CD4-positive, alpha-beta T cell treated with Interleukin-1 beta for 1 hour (primary cell): ENCODE measurements around the gene CACNA1E.

Source experiments
- DNase-seq, 2 donors: peaks; one replicate each; pipeline ENCODE4 v3.0.0-alpha.2; 2020 to 2022

Gene CACNA1E

DNA sequence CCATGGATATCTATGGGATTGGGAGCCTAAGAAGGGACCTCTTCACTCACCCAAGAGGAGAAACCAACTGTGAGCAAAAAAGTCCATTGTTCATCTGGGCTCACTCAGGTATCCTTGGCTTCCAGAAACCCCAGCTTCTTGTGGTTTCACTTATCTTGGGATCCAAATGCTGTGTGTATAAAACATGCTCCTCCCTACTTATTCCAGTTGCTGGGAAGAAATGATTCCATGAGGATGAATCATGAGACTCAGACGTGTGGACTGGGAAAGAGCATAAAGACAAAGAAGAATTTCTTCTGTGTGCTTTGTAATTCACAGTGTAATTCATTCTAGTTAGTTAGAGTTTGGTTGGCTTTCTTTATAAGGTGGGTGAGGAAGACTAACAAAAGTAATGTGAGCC lies 294.5 kb downstream of the CACNA1E start:
- no peak for DNase-seq

DNA sequence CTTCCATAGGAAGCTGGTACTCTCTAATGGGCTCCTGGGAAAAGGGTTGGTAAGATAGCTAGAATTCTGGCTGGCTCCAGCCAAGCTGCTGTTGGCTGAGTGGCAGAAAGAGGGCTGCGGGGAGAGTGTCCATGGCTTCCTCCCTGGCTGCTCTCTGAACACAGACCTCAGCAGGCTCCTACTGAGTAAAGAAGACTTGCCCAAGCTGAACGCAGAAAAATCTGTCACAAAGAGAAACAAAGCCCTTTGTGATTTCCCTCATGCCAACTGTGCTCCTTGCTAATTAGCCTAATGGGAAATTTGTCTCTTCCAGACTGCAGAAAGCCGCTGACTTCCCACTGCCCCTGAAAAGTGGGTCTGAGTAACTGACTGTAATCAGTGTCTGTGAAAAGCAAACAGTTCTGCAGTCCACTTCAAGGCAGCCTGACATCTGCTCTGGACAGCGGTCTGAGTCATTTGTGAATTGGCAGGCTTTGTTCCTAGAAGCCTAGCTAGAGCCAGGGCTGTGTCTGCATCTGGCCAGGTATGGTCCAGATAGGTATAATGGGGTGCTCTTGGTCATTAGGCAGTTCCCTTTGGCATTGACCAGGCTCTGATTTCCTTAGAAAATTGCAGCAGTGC lies 295.4 kb downstream of the CACNA1E start:
- no peak for DNase-seq

- DNase-seq, result no peak
Observed at GRCh38 chr1:181779343-181779742, 296.0 kb downstream of the CACNA1E start.

GRCh38 chr1:181783208-181783607 lies 299.9 kb downstream of the CACNA1E start:
- DNase-seq, result no peak

- no peak for DNase-seq
Observed at GRCh38 chr1:181784039-181784683, 300.8 kb downstream of the CACNA1E start.

- DNase-seq, result no peak
Observed at GRCh38 chr1:181789395-181789794, 306.1 kb downstream of the CACNA1E start.

- DNase-seq, result no peak
Observed at GRCh38 chr1:181791721-181792120, 308.4 kb downstream of the CACNA1E start.

DNA sequence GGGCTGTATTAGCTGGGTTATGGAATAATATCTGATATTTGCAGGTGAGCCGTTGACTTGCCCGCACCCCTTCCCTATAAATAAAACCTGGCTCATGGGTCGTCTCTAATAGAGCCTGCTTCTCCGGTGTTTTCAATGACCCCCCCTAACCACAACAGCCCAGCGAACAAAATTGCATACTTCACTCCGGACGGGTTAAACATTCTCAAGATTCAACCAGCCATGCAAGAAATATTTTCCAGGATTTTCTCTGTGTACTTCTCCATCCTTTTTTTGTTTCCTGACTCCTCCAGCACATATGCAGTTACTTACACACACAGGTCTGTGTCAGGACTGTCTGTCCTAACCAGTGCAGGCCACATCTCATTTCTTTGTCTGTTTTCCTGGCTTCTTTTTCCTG lies 310.5 kb downstream of the CACNA1E start:
- no peak for DNase-seq

- no peak for DNase-seq
Observed at GRCh38 chr1:181794332-181794731, 311.0 kb downstream of the CACNA1E start.

GRCh38 chr1:181798191-181798926 lies 315.0 kb downstream of the CACNA1E start:
- DNase-seq, result no peak

- no peak for DNase-seq
Observed at GRCh38 chr1:181801617-181802016, 318.3 kb downstream of the CACNA1E start.

GRCh38 chr1:181802466-181802865 lies 319.1 kb downstream of the CACNA1E start:
- no peak for DNase-seq

DNA sequence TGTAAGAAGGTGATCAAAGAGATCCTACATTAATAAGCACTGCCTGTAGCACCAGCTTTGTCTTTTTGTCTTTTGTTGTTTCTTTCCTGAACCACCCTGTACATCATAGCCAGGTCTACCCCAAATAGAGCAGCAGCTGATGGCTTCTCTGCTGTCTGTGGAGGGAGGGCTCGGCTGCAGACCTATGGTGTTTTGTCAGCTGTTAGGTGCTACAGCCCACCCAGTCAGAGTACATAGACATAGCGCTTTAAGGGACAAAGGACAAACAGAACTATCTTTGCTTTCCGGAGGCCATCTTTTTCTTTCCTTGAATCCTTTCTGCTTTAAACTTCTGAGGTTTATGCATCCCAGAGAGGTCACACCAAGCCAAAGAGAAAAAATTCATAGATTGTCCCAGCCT lies 320.1 kb downstream of the CACNA1E start:
- no peak for DNase-seq

GRCh38 chr1:181804989-181805388 lies 321.7 kb downstream of the CACNA1E start:
- DNase-seq, result no peak

GRCh38 chr1:181806746-181807145 lies 323.4 kb downstream of the CACNA1E start:
- DNase-seq, result no peak

DNA sequence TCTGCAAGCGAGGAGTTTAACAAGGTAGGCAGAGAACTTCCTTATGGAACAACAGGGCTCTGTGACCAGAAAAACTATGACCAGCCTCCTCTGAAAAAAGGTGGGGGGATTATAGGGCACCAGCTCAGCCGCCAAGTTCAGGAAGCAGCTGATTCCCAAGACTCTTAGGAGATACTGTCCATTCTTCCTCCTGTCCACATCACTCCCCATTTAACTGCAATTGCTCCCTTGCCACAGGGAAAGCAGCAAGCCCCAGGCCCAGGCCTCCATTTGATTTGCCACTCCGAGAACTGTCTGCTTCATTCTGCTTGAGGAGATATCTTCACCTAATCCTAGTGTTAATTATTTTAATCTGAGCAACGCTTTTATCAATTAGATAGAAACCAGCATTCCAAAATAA lies 323.9 kb downstream of the CACNA1E start:
- DNase-seq, result no peak

DNA sequence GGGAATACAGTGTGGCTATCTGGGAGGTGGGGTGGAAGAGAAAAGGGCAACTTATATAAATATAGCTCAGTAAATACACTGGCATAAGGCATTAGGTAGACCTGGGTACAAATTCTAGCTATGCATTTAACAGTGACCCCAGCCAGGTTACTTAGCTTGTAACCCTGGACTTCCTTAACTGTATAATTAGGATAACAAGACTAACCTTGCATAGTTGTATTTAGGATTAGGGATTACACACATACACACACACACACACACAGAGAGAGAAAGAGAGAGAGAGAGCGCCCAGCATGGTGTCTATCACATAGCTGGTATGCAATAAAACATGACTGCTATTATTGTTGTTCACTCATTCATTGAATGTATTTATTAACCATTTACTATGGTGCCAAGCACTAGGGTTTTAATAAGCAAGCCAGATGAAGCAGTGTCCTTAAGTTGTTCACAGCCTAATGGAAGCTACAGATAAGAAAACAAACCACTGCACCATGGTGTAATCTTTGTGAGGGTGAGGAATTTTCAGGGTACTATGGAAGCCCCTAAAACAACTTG lies 326.8 kb downstream of the CACNA1E start:
- DNase-seq, result no peak

DNA sequence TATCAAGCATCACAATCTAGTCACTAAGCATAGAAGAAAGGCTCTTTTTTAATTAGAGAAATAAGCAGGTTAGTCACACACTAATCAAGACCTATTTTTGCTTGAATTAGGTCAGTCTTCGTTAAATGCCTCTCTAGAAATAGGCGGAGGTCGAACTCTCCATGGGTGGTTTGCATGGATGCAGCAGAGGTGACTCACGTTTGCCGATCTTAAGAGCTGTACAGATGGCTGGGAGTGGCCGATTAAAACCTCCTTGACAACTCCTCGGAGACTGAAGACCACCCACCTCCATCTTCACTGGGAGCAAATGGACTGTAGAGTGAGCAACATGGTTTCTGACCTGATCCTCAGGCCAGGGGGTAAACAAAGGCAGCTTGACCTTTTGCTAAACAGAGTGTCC lies 328.9 kb downstream of the CACNA1E start:
- DNase-seq, result no peak

DNA sequence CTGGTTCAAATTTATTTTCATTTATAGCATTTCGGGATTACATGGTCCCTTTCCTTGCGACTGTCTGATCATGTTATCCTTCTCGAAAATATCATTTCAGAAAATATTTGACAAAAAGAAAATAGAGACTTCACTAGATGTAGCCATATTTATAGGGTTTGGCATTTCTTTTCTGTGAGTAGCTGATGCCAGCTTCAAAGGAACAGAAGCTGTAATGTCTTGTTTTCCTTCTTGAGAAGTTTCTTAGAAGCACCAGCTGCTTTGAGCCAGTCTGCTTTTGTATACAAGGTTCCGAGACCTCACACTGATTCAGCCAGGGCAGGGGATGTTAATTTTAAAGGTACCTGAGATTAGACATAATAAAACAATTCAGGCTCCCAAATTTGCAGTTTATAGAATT lies 329.9 kb downstream of the CACNA1E start:
- DNase-seq, result no peak

- DNase-seq, result no peak
Observed at GRCh38 chr1:181816608-181817007, 333.3 kb downstream of the CACNA1E start.

DNA sequence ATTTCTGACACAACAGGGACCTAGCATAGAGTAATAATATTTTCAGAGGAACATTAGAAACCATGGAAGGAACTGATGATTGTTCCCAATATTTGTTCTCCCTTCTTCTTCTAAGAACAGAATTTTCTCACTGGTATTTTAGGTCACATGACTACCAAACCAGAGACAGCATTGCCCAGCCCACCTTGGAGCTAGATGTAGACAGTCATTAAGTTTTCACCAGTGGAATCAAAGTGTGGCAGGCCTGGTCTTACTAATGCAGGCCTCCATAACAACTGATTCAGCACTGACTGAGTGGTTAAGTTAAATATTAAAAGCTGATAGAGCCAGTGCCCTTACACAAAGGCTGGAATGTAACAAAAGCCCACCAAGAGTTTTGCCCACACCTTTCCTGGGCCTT lies 333.8 kb downstream of the CACNA1E start:
- no peak for DNase-seq

GRCh38 chr1:181818459-181818858 lies 335.1 kb downstream of the CACNA1E start:
- DNase-seq, result no peak

DNA sequence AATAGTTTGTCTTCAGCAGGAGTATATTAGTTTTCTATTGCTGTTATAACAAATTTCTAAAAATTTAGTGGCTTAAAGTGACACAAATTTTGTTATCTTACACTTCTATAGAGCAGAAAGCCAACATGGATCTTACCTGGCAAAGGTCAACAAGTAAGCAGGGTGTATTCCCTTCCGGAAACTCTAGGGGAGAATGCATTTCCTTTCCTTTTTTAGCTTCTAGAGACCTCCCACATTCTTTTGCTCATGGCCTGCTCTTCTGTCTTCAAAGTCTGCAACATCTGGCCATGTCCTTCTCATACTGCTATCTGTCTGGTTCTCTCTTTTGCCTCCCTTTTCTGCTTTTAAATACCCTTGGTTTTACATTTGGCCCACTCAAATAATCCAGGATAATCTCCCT lies 335.6 kb downstream of the CACNA1E start:
- DNase-seq, result no peak

DNA sequence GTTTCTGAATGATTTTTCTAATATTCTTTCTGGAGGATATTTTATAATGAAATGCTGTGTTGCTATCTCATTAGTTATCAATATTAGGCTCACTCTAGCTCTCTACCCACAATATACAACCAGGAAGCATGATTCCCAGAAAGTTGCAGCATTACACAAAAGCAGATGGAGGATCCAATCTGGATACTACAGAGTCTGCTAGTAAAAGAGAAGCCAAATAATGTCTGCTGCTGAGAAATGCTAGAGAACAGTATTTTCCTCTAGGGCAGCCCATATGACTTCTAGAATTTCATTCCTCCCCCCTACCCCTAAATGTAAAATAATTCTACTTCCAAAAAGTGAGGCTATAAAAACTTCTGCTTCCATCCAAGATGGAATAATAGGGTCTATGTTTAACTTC lies 338.4 kb downstream of the CACNA1E start:
- DNase-seq, result no peak
